Body of pancreas (tissue), 4 donors: ENCODE results near the gene LMO7.

Source experiments
- CTCF ChIP-seq, 7 experiments: fragments of 450-650 bp in 4 of 7; fragments of 200-600 bp in 3 of 7; sonication (generic) in 3 of 7; IDR thresholded peaks; one replicate each; pipeline ENCODE4 v1.5.1; 2016 to 2019; ENCODE audit warnings: antibody characterized with exemption in 7 of 7
- POLR2A ChIP-seq, 3 donors: fragments of 450-650 bp; IDR thresholded peaks; one replicate each; pipeline ENCODE4 v1.6.1; 2016; ENCODE audit warnings: antibody characterized with exemption in 3 of 3, mild to moderate bottlenecking in 2 of 3

DNA sequence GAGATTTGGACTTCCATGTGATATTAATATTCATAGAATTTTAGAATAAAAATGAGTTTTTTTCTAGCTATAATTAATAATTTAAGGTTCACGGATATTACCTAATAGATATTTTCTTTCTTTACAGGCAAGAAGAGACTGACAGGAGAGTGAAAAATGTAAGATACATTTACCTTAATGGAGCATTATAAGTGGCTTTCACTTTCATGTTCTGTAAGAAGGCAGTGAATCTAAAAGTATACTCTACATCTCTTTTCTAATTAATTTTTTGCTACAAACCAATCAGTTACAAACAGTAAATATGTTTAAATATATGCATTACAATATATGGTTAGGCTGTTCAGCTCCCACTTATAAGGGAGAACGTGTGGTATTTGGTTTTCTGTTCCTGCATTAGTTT, 159.1 kb downstream of the LMO7 start:
- TF ChIP-seq CTCF (IDR thresholded peaks at IDR 0.05): no peak
- no peak for TF ChIP-seq POLR2A (IDR thresholded peaks at IDR 0.05)
